Neuron (in vitro differentiated cells): ENCODE results near the gene COL20A1.

Experiments used
- H2AFZ ChIP-seq: one replicate; pipeline ENCODE4 v1.6.1; 2013; ENCODE audit warnings: low read depth, mild to moderate bottlenecking, inconsistent platforms, low read length, moderate library complexity
- H3K27me3 ChIP-seq: one replicate; pipeline ENCODE4 v1.6.1; 2013; ENCODE audit warnings: low read length; ENCODE audit not compliant: insufficient read depth
- H3K36me3 ChIP-seq: one replicate; pipeline ENCODE4 v1.6.1; 2013; ENCODE audit warnings: low read length; ENCODE audit not compliant: insufficient read depth
- H3K4me1 ChIP-seq: one replicate; pipeline ENCODE4 v1.6.1; 2013; ENCODE audit warnings: low read length; ENCODE audit not compliant: insufficient read depth
- H3K4me3 ChIP-seq: 2 replicates; pipeline ENCODE4 v1.5.1; 2013; ENCODE audit warnings: mild to moderate bottlenecking, low read length, moderate library complexity
- H3K9me3 ChIP-seq: one replicate; pipeline ENCODE4 v1.6.1; 2013; ENCODE audit warnings: low read length

Gene COL20A1

GRCh38 chr20:63367446-63368055 lies 74.6 kb downstream of the COL20A1 start:
- H3K4me1 ChIP-seq = peaks cover 45% of the 10 kb centered on the region
- H3K27me3 ChIP-seq = peaks cover 17% of the 10 kb centered on the region
- H3K9me3 ChIP-seq = no peaks in the 10 kb centered on the region

GRCh38 chr20:63368151-63368550 lies 75.2 kb downstream of the COL20A1 start:
- Histone ChIP-seq H3K9me3 (no peaks in the 10 kb centered on the region), H2AFZ (no peak overlapping the region), H3K4me3 (no peak overlapping the region), H3K4me1 (peaks cover 39% of the 10 kb centered on the region), H3K27me3 (peaks cover 11% of the 10 kb centered on the region), H3K36me3 (no peaks in the 10 kb centered on the region)

More at GRCh38 chr20:63367446-63368055, 74.6 kb downstream of the COL20A1 start:
- Histone ChIP-seq H3K4me3 (no peak overlapping the region), H2AFZ (no peak overlapping the region), H3K36me3 (no peaks in the 10 kb centered on the region)

GRCh38 chr20:63369024-63369530 lies 76.1 kb downstream of the COL20A1 start:
- Histone ChIP-seq H3K27me3 (peaks cover 12% of the 10 kb centered on the region), H2AFZ (no peak overlapping the region), H3K36me3 (no peaks in the 10 kb centered on the region), H3K4me1 (peaks cover 30% of the 10 kb centered on the region), H3K9me3 (no peaks in the 10 kb centered on the region), H3K4me3 (no peak overlapping the region)

- Histone ChIP-seq H2AFZ (no peak overlapping the region), H3K4me1 (peaks cover 25% of the 10 kb centered on the region), H3K36me3 (no peaks in the 10 kb centered on the region), H3K9me3 (no peaks in the 10 kb centered on the region), H3K4me3 (no peak overlapping the region), H3K27me3 (peaks cover 12% of the 10 kb centered on the region)
Observed at GRCh38 chr20:63369724-63370617, 77.0 kb downstream of the COL20A1 start.

GRCh38 chr20:63370618-63371187 lies 77.7 kb downstream of the COL20A1 start:
- Histone ChIP-seq H3K27me3 (peaks cover 9% of the 10 kb centered on the region), H3K4me3 (no peak overlapping the region), H3K36me3 (no peaks in the 10 kb centered on the region), H3K4me1 (peaks cover 25% of the 10 kb centered on the region), H2AFZ (no peak overlapping the region), H3K9me3 (no peaks in the 10 kb centered on the region)

GRCh38 chr20:63371291-63371865 lies 78.4 kb downstream of the COL20A1 start:
- Histone ChIP-seq H2AFZ (no peak overlapping the region), H3K4me1 (peaks cover 28% of the 10 kb centered on the region), H3K9me3 (no peaks in the 10 kb centered on the region), H3K4me3 (no peak overlapping the region), H3K36me3 (no peaks in the 10 kb centered on the region), H3K27me3 (peaks cover 7% of the 10 kb centered on the region)

GRCh38 chr20:63372971-63373885 lies 80.2 kb downstream of the COL20A1 start:
- peaks cover 29% of the 10 kb centered on the region for H3K4me1 ChIP-seq
- H2AFZ ChIP-seq = no peak overlapping the region
- no peak overlapping the region for H3K4me3 ChIP-seq
- peaks cover 3% of the 10 kb centered on the region for H3K27me3 ChIP-seq
- no peaks in the 10 kb centered on the region for H3K36me3 ChIP-seq
- H3K9me3 ChIP-seq = no peaks in the 10 kb centered on the region

GRCh38 chr20:63373996-63374395 lies 81.0 kb downstream of the COL20A1 start:
- no peaks in the 10 kb centered on the region for H3K9me3 ChIP-seq
- peaks cover 30% of the 10 kb centered on the region for H3K4me1 ChIP-seq
- H2AFZ ChIP-seq = no peak overlapping the region
- no peaks in the 10 kb centered on the region for H3K36me3 ChIP-seq
- H3K27me3 ChIP-seq = peaks cover 3% of the 10 kb centered on the region
- H3K4me3 ChIP-seq = no peak overlapping the region

- Histone ChIP-seq H3K27me3 (peaks cover 3% of the 10 kb centered on the region), H3K4me1 (peaks cover 35% of the 10 kb centered on the region)
Observed at GRCh38 chr20:63374504-63374903, 81.5 kb downstream of the COL20A1 start.

GRCh38 chr20:63375438-63375837 lies 82.5 kb downstream of the COL20A1 start:
- Histone ChIP-seq H2AFZ (no peak overlapping the region), H3K4me3 (no peak overlapping the region), H3K36me3 (no peaks in the 10 kb centered on the region), H3K4me1 (peaks cover 37% of the 10 kb centered on the region), H3K27me3 (peaks cover 3% of the 10 kb centered on the region), H3K9me3 (no peaks in the 10 kb centered on the region)

More at GRCh38 chr20:63374504-63374903, 81.5 kb downstream of the COL20A1 start:
- H3K36me3 ChIP-seq = no peaks in the 10 kb centered on the region
- no peaks in the 10 kb centered on the region for H3K9me3 ChIP-seq
- no peak overlapping the region for H2AFZ ChIP-seq
- no peak overlapping the region for H3K4me3 ChIP-seq

- H3K27me3 ChIP-seq = peaks cover 8% of the 10 kb centered on the region
Observed at GRCh38 chr20:63376283-63377250, 83.6 kb downstream of the COL20A1 start.

More at GRCh38 chr20:63376283-63377250, 83.6 kb downstream of the COL20A1 start:
- H3K9me3 ChIP-seq = no peaks in the 10 kb centered on the region
- no peak overlapping the region for H2AFZ ChIP-seq
- peak overlapping the region; percentile 32 for H3K4me3 ChIP-seq
- H3K4me1 ChIP-seq = peaks cover 44% of the 10 kb centered on the region
- no peaks in the 10 kb centered on the region for H3K36me3 ChIP-seq
